Glutamatergic neuron (in vitro differentiated cells): ENCODE measurements around the gene ASPM. TPM values are rescaled to one million over a fixed set of nuclear protein-coding genes. Genes with fewer than 3 reads are reported as not detected.
"Not testable (repeated sequence)": the region's sequence is repeated elsewhere in the genome, so short reads cannot be mapped to it uniquely, and the experiment has no call there.

Source experiments
- DNase-seq: peaks from one replicate; pipeline ENCODE4 v3.0.0; 2022
- H3K27ac Mint-ChIP-seq: one replicate; pipeline ENCODE4 v1.8.0; 2020; ENCODE audit warnings: mild to moderate bottlenecking, mixed read lengths, inconsistent platforms; ENCODE audit not compliant: unreplicated experiment
- H3K27me3 Mint-ChIP-seq: one replicate; pipeline ENCODE4 v1.8.0; 2020; ENCODE audit warnings: mild to moderate bottlenecking, moderate library complexity, mixed read lengths, inconsistent platforms; ENCODE audit not compliant: unreplicated experiment
- H3K36me3 Mint-ChIP-seq: one replicate; pipeline ENCODE4 v1.8.0; 2020; ENCODE audit warnings: mild to moderate bottlenecking, mixed read lengths, inconsistent platforms; ENCODE audit not compliant: unreplicated experiment
- H3K4me1 Mint-ChIP-seq: one replicate; pipeline ENCODE4 v1.8.0; 2020; ENCODE audit warnings: mild to moderate bottlenecking, low read depth, mixed read lengths, inconsistent platforms; ENCODE audit not compliant: unreplicated experiment
- H3K4me3 Mint-ChIP-seq: one replicate; pipeline ENCODE4 v1.8.0; 2020; ENCODE audit warnings: mild to moderate bottlenecking, mixed read lengths, inconsistent platforms; ENCODE audit not compliant: unreplicated experiment
- H3K9me3 Mint-ChIP-seq: one replicate; pipeline ENCODE4 v1.8.0; 2020; ENCODE audit warnings: mild to moderate bottlenecking, moderate library complexity, mixed read lengths, inconsistent platforms; ENCODE audit not compliant: unreplicated experiment
- CTCF ChIP-seq: fragments of 200-600 bp; sonication (generic); IDR thresholded peaks from one replicate; pipeline ENCODE4 v1.5.0; 2021; ENCODE audit not compliant: partially characterized antibody, unreplicated experiment
- total RNA-seq: library from RNA; stranded (reverse); fragmentation: NEBNext Ultra II Directional; extraction: Animal tissue kit (Norgen Biotek cat#: 25700); gene quantifications from one replicate; pipeline ENCODE4 v1.2.1, GENCODE V29; 2021; ENCODE audit not compliant: unreplicated experiment

ASPM gene
- total RNA-seq, 1 donor from 2014 or later = 5.9 TPM

- Mint-ChIP-seq H3K9me3 (no peaks in the 10 kb centered on the region), H3K27me3 (no peaks in the 10 kb centered on the region), H3K27ac (no peak overlapping the region), H3K4me1 (no peaks in the 10 kb centered on the region), H3K36me3 (no peaks in the 10 kb centered on the region), H3K4me3 (no peak overlapping the region)
- DNase-seq = no peak
- no peak for TF ChIP-seq CTCF
These were observed 109.6 kb downstream of the ASPM start for GRCh38 chr1:197036861-197037260.

- not testable (repeated sequence) for DNase-seq, H3K4me3 Mint-ChIP-seq, H3K27me3 Mint-ChIP-seq, H3K4me1 Mint-ChIP-seq, H3K9me3 Mint-ChIP-seq, H3K27ac Mint-ChIP-seq, H3K36me3 Mint-ChIP-seq
These were observed 111.7 kb downstream of the ASPM start for GRCh38 chr1:197034631-197035339.

Other genes starting within 250 kb of the ASPM start
- not detected for gene CFHR2, start 202.9 kb downstream of the ASPM start, total RNA-seq
- not detected for gene CFHR5, start 169.1 kb downstream of the ASPM start, total RNA-seq
- not detected for gene F13B, start 79.4 kb downstream of the ASPM start, total RNA-seq
- 12.0 TPM for gene ZBTB41, start 54.6 kb upstream of the ASPM start, total RNA-seq
- gene CRB1, start 121.6 kb upstream of the ASPM start, total RNA-seq = 7.3 TPM